Measurements from ENCODE around the gene ACTC1.

GRCh38 chr15:34812369-34812768 is 17.0 kb upstream of the ACTC1 start:
- TF ChIP-seq CTCF (IDR thresholded peaks at IDR 0.05) (no peak), POLR2A (IDR thresholded peaks at IDR 0.05) (no peak)
